ENCODE data around the gene SHISA4. TPM values are rescaled to one million over a fixed set of nuclear protein-coding genes. Genes with fewer than 3 reads are reported as not detected.

SHISA4 gene
- polyA plus RNA-seq, 3 donors = 1.5 to 3.1 (median 2.3) TPM

DNA sequence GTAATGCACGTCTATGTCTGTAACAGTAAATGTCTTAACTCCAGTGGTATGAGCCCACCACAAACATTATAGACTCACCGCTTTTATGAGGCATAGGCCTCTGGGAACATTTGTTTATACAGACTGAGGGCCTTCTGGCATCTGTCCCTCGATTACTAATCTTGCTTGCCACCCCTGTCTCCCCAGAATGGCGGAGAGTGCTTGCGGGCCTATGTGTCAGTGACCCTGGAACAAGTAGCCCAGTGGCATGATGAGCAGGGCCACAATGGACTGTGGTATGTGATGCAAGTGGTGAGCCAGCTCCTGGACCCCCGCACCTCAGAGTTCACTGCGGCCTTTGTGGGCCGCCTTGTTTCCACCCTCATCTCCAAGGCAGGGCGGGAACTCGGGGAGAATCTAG is 18.3 kb upstream of the SHISA4 start:
- no peaks in the 10 kb centered on the region for H3K9me3 Mint-ChIP-seq
- Histone ChIP-seq H3K27me3 (ENCODE audit: control insufficient read depth in 2 of 2, insufficient read depth in 2 of 2, low read length in 2 of 2) (no peaks in the 10 kb centered on the region), H3K9me3 (replicated peaks in 1 of 2; ENCODE audit: control insufficient read depth in 1 of 2, insufficient read depth in 1 of 2, low read length in 2 of 2) (no peaks in the 10 kb centered on the region), H3K9ac (ENCODE audit: insufficient read depth, low read length, poor library complexity, severe bottlenecking) (no peak overlapping the region), H3K4me2 (replicated peaks; ENCODE audit: extremely low read depth, low read length, poor library complexity, severe bottlenecking) (no peak overlapping the region), H3K4me1 (ENCODE audit: control insufficient read depth in 1 of 2, insufficient read depth in 2 of 2, low read length in 2 of 2) (peaks cover 0 to 3% of the 10 kb centered on the region in 2 donors), H3K36me3 (replicated peaks in 1 of 2; ENCODE audit: control insufficient read depth in 1 of 2, insufficient read depth in 2 of 2, low read length in 2 of 2) (peaks cover 90 to 98% of the 10 kb centered on the region in 2 donors), H3K27ac (ENCODE audit: low read depth in 1 of 2, low read length in 2 of 2) (no peak overlapping the region), H3K79me2 (ENCODE audit: insufficient read depth, low read length) (no peaks in the 10 kb centered on the region), H2AFZ (ENCODE audit: insufficient read depth, low read depth, low read length, poor library complexity, severe bottlenecking) (no peak overlapping the region), H4K20me1 (ENCODE audit: insufficient read depth, low read length) (no peaks in the 10 kb centered on the region), H3K4me3 (replicated peaks in 1 of 3; ENCODE audit: low read depth in 2 of 3, low read length in 3 of 3) (no peak overlapping the region)
- peaks cover 0 to 2% (median 0%) of the 10 kb centered on the region in 3 donors for H3K27me3 Mint-ChIP-seq (ENCODE audit: low read depth in 3 of 3)
- WGBS (ENCODE audit: insufficient coverage) = 100% methylated on average over 6 of the region's 10 CpGs
- TF ChIP-seq, protein P1, sequence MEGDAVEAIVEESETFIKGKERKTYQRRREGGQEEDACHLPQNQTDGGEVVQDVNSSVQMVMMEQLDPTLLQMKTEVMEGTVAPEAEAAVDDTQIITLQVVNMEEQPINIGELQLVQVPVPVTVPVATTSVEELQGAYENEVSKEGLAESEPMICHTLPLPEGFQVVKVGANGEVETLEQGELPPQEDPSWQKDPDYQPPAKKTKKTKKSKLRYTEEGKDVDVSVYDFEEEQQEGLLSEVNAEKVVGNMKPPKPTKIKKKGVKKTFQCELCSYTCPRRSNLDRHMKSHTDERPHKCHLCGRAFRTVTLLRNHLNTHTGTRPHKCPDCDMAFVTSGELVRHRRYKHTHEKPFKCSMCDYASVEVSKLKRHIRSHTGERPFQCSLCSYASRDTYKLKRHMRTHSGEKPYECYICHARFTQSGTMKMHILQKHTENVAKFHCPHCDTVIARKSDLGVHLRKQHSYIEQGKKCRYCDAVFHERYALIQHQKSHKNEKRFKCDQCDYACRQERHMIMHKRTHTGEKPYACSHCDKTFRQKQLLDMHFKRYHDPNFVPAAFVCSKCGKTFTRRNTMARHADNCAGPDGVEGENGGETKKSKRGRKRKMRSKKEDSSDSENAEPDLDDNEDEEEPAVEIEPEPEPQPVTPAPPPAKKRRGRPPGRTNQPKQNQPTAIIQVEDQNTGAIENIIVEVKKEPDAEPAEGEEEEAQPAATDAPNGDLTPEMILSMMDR (IDR thresholded peaks at IDR 0.05) = no peak
- DNase-seq = no peak
- no peak overlapping the region for H3K4me3 Mint-ChIP-seq
- H3K36me3 Mint-ChIP-seq = peaks cover 83 to 95% of the 10 kb centered on the region in 2 donors
- intact Hi-C loops (cut with micrococcal nuclease) = no loop called here
- no peak overlapping the region for H3K27ac Mint-ChIP-seq
- peaks cover 7% of the 10 kb centered on the region for H3K4me1 Mint-ChIP-seq

DNA sequence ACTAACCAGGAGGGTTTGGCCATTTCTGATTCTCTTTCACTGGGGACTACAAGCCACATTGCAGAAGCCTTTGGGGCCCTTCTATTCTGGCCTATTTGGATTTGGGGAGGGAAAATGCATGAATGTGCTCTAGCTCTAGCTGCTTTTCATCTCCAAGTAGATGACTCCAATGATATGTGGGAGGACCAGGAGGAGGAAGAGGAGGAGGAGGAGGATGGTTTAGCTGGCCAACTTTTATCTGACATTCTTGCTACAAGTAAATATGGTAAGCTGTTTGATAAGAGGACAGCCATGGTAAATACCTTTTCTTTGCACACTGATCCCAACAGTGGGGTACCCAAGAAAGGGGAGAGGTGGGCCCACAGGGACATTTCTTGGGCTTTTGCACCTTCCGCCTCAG is 14.0 kb upstream of the SHISA4 start:
- Histone ChIP-seq H3K4me2 (replicated peaks; ENCODE audit: extremely low read depth, low read length, poor library complexity, severe bottlenecking) (no peak overlapping the region), H3K27ac (ENCODE audit: low read depth in 1 of 2, low read length in 2 of 2) (peak overlapping the region in 1 of 2 donors; percentile 35), H3K9ac (ENCODE audit: insufficient read depth, low read length, poor library complexity, severe bottlenecking) (no peak overlapping the region), H3K36me3 (replicated peaks in 1 of 2; ENCODE audit: control insufficient read depth in 1 of 2, insufficient read depth in 2 of 2, low read length in 2 of 2) (peaks cover 49 to 75% of the 10 kb centered on the region in 2 donors), H3K9me3 (replicated peaks in 1 of 2; ENCODE audit: control insufficient read depth in 1 of 2, insufficient read depth in 1 of 2, low read length in 2 of 2) (no peaks in the 10 kb centered on the region), H3K27me3 (ENCODE audit: control insufficient read depth in 2 of 2, insufficient read depth in 2 of 2, low read length in 2 of 2) (no peaks in the 10 kb centered on the region), H4K20me1 (ENCODE audit: insufficient read depth, low read length) (no peaks in the 10 kb centered on the region), H3K4me1 (ENCODE audit: control insufficient read depth in 1 of 2, insufficient read depth in 2 of 2, low read length in 2 of 2) (no peaks in the 10 kb centered on the region), H3K79me2 (ENCODE audit: insufficient read depth, low read length) (no peaks in the 10 kb centered on the region), H3K4me3 (replicated peaks in 1 of 3; ENCODE audit: low read depth in 2 of 3, low read length in 3 of 3) (no peak overlapping the region), H2AFZ (ENCODE audit: insufficient read depth, low read depth, low read length, poor library complexity, severe bottlenecking) (no peak overlapping the region)
- peaks cover 64 to 78% of the 10 kb centered on the region in 2 donors for H3K36me3 Mint-ChIP-seq
- no peak for DNase-seq
- no peak overlapping the region for H3K4me3 Mint-ChIP-seq
- TF ChIP-seq, protein P1 (IDR thresholded peaks at IDR 0.05) = no peak
- intact Hi-C loops (cut with micrococcal nuclease) = loop anchor here (5.0 kb wide), 1 partner anchor 98 kb away; no protein-coding TSS in a partner anchor
- peaks cover 0 to 3% (median 0%) of the 10 kb centered on the region in 3 donors for H3K27me3 Mint-ChIP-seq (ENCODE audit: low read depth in 3 of 3)
- no peak overlapping the region for H3K27ac Mint-ChIP-seq
- no peaks in the 10 kb centered on the region for H3K4me1 Mint-ChIP-seq
- peaks cover 0 to 2% (median 0%) of the 10 kb centered on the region in 7 donors for H3K9me3 Mint-ChIP-seq
- WGBS (ENCODE audit: insufficient coverage) = 86% methylated on average over 1 of the region's 1 CpG
